Measurements from ENCODE around the gene SOX10. TPM values are rescaled to one million over a fixed set of nuclear protein-coding genes. Genes with fewer than 3 reads are reported as not detected.

The SOX10 gene
- total and polyA plus RNA-seq, 7 donors: 0.10 to 0.36 (median 0.18) TPM; not detected in 2

- DNase-seq: no peak
- 81 to 91% (median 83%) methylated on average over 6 of the region's 6 CpGs for WGBS, 3 donors
- H3K4me1 ChIP-seq: no peaks in the 10 kb centered on the region
- TF ChIP-seq CTCF (IDR thresholded peaks at IDR 0.05): no peak
- no peaks in the 10 kb centered on the region for H3K36me3 ChIP-seq (ENCODE audit: insufficient read depth in 1 of 2, low read depth in 1 of 2)
- ATAC-seq: no peak
- no peak overlapping the region for H3K27ac ChIP-seq
- H3K9me3 ChIP-seq: no peaks in the 10 kb centered on the region
- H3K4me3 ChIP-seq: no peak overlapping the region
- intact Hi-C loops (cut with DNase I): no loop called here
- no peaks in the 10 kb centered on the region for H3K27me3 ChIP-seq (ENCODE audit: insufficient read depth in 3 of 3, low read length in 2 of 3)
Observed at GRCh38 chr22:37994982-37995381, 10.6 kb upstream of the SOX10 start.

- no peaks in the 10 kb centered on the region for H3K4me1 ChIP-seq
- ATAC-seq (no peak), DNase-seq (no peak)
- no peaks in the 10 kb centered on the region for H3K36me3 ChIP-seq (ENCODE audit: insufficient read depth in 1 of 2, low read depth in 1 of 2)
- H3K27me3 ChIP-seq (ENCODE audit: insufficient read depth in 3 of 3, low read length in 2 of 3): no peaks in the 10 kb centered on the region
- 85 to 87% (median 85%) methylated on average over 6 of the region's 6 CpGs for WGBS, 3 donors
- TF ChIP-seq CTCF (IDR thresholded peaks at IDR 0.05): no peak
- H3K4me3 ChIP-seq: no peak overlapping the region
- intact Hi-C loops (cut with DNase I): no loop called here
- no peaks in the 10 kb centered on the region for H3K9me3 ChIP-seq
- H3K27ac ChIP-seq: no peak overlapping the region
Observed at GRCh38 chr22:37994049-37994448, 9.7 kb upstream of the SOX10 start.

GRCh38 chr22:37991731-37992442 lies 7.5 kb upstream of the SOX10 start:
- no peaks in the 10 kb centered on the region for H3K27me3 ChIP-seq (ENCODE audit: insufficient read depth in 3 of 3, low read length in 2 of 3)
- no peaks in the 10 kb centered on the region for H3K4me1 ChIP-seq
- H3K36me3 ChIP-seq (ENCODE audit: insufficient read depth in 1 of 2, low read depth in 1 of 2): no peaks in the 10 kb centered on the region
- TF ChIP-seq CTCF (IDR thresholded peaks at IDR 0.05): no peak
- no peak overlapping the region for H3K4me3 ChIP-seq
- H3K9me3 ChIP-seq: no peaks in the 10 kb centered on the region
- WGBS, 3 donors: 77 to 82% (median 78%) methylated on average over 6 of the region's 6 CpGs
- ATAC-seq: no peak
- no peak overlapping the region for H3K27ac ChIP-seq
- no peak for DNase-seq
- intact Hi-C loops (cut with DNase I): no loop called here

DNA sequence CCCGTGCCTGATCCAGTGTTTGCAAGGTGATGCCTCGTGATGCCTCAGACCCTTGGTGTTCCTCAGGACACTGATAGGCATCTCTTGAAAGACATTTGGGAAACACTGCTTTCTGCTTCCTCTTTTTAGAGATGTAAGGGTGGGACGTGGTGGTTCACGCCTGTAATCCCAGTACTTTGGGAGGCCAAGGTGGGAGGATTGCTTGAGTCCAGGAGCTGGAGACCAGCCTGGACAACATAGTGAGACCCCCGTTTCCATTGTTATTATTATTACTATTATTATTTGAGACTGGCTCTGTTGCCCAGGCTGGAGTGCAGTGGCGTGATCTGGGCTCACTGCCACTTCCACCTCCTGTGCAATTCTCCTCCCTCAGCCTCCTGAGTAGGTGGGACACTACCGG lies 6.5 kb upstream of the SOX10 start:
- 84 to 89% (median 87%) methylated on average over 7 of the region's 7 CpGs for WGBS, 3 donors

More for the DNA sequence above, 6.5 kb upstream of the SOX10 start:
- no peaks in the 10 kb centered on the region for H3K4me1 ChIP-seq
- intact Hi-C loops (cut with DNase I): no loop called here
- H3K36me3 ChIP-seq (ENCODE audit: insufficient read depth in 1 of 2, low read depth in 1 of 2): no peaks in the 10 kb centered on the region
- H3K27me3 ChIP-seq (ENCODE audit: insufficient read depth in 3 of 3, low read length in 2 of 3): no peaks in the 10 kb centered on the region
- ATAC-seq (no peak), DNase-seq (no peak)
- H3K9me3 ChIP-seq: no peaks in the 10 kb centered on the region
- H3K27ac ChIP-seq: no peak overlapping the region
- TF ChIP-seq CTCF (IDR thresholded peaks at IDR 0.05): no peak
- no peak overlapping the region for H3K4me3 ChIP-seq
